IMR-90 (cell line): Measurements from ENCODE around the gene LTBP1. TPM values are rescaled to one million over a fixed set of nuclear protein-coding genes. Genes with fewer than 3 reads are reported as not detected.

Experiments used
- ATAC-seq: fragments of 200-7000 bp; cut with Tn5 transposase; 2 replicates; pipeline ENCODE4 v1.9.1; 2020; ENCODE audit warnings: low read depth, mild to moderate bottlenecking, moderate library complexity
- BruUV-seq: library from RNA; stranded (reverse); fragments of 400-500 nt; replicated peaks from 2 replicates; lab custom pipeline; 2021; lab: Mats Ljungman, UMichigan
- CTCF ChIA-PET: fragments of 300-600 bp; formaldehyde crosslinking; extraction: SDS; loops from one replicate; lab custom pipeline; 2021; ENCODE audit warnings: antibody characterized with exemption; lab: Yijun Ruan, JAX
- POLR2A ChIA-PET: fragments of 300-600 bp; sonication (Branson Sonifier 250); formaldehyde crosslinking; loops from one replicate; lab custom pipeline; 2022; ENCODE audit warnings: antibody characterized with exemption; ENCODE audit not compliant: unreplicated experiment; lab: Charles Lee
- DNase-seq: peaks from one replicate; pipeline ENCODE4 v3.0.0; 2013
- H2AFZ ChIP-seq: replicated peaks from 2 replicates; pipeline ENCODE3; 2013; ENCODE audit warnings: low read length, mild to moderate bottlenecking; ENCODE audit not compliant: poor library complexity
- H2AK5ac ChIP-seq: 2 replicates; pipeline ENCODE4 v1.6.1; 2013; ENCODE audit warnings: low read depth, low read length, inconsistent platforms
- H2AK9ac ChIP-seq: replicated peaks from 2 replicates; pipeline ENCODE3; 2013; ENCODE audit warnings: mild to moderate bottlenecking, low read depth, low read length, moderate library complexity; ENCODE audit not compliant: poor library complexity
- H2BK120ac ChIP-seq: 2 replicates; pipeline ENCODE4 v1.6.1; 2013; ENCODE audit warnings: low read depth, low read length, inconsistent platforms
- H2BK15ac ChIP-seq: 3 replicates; pipeline ENCODE4 v1.6.1; 2013; ENCODE audit warnings: low read depth, low read length, inconsistent platforms
- H2BK20ac ChIP-seq: 2 replicates; pipeline ENCODE4 v1.6.1; 2013; ENCODE audit warnings: low read depth, mild to moderate bottlenecking, inconsistent platforms, low read length, moderate library complexity
- H2BK5ac ChIP-seq: 2 replicates; pipeline ENCODE4 v1.6.1; 2013; ENCODE audit warnings: mild to moderate bottlenecking, low read depth, low read length, inconsistent platforms; ENCODE audit not compliant: poor library complexity, severe bottlenecking
- H3K14ac ChIP-seq: replicated peaks from 2 replicates; pipeline ENCODE4 v1.6.1; 2013; ENCODE audit warnings: low read depth, low read length, inconsistent platforms
- H3K18ac ChIP-seq: 2 replicates; pipeline ENCODE4 v1.6.1; 2013; ENCODE audit warnings: low read depth, low read length, control low read depth
- H3K23ac ChIP-seq: 2 replicates; pipeline ENCODE4 v1.6.1; 2013; ENCODE audit warnings: low read depth, low read length, inconsistent platforms
- H3K27ac ChIP-seq: 2 replicates; pipeline ENCODE4 v1.5.1; 2013; ENCODE audit warnings: mild to moderate bottlenecking, control low read depth, low read length; ENCODE audit not compliant: insufficient read depth
- H3K27me3 ChIP-seq: 2 replicates; pipeline ENCODE4 v1.6.1; 2013; ENCODE audit warnings: low read length; ENCODE audit not compliant: control insufficient read depth, insufficient read depth
- H3K36me3 ChIP-seq: 2 replicates; pipeline ENCODE4 v1.6.1; 2013; ENCODE audit warnings: low read length, mixed read lengths; ENCODE audit not compliant: control insufficient read depth, insufficient read depth
- H3K4ac ChIP-seq: 2 replicates; pipeline ENCODE4 v1.6.1; 2013; ENCODE audit warnings: low read depth, low read length, inconsistent platforms
- H3K4me1 ChIP-seq: 2 replicates; pipeline ENCODE4 v1.6.1; 2013; ENCODE audit warnings: low read length, mixed read lengths; ENCODE audit not compliant: control insufficient read depth, insufficient read depth
- H3K4me2 ChIP-seq: 2 replicates; pipeline ENCODE4 v1.6.1; 2013; ENCODE audit warnings: low read depth, mild to moderate bottlenecking, control low read depth, low read length, moderate library complexity
- H3K4me3 ChIP-seq: 2 replicates; pipeline ENCODE4 v1.5.1; 2013; ENCODE audit warnings: low read depth, mild to moderate bottlenecking, control low read depth, low read length, moderate library complexity; ENCODE audit not compliant: insufficient read depth
- H3K56ac ChIP-seq: 2 replicates; pipeline ENCODE4 v1.6.1; 2013; ENCODE audit warnings: low read length, inconsistent platforms; ENCODE audit not compliant: insufficient read depth; ENCODE audit errors: extremely low read depth
- H3K79me1 ChIP-seq, 2 experiments: 2 replicates each; pipeline ENCODE4 v1.6.1; 2013; ENCODE audit warnings: low read length in 2 of 2, inconsistent platforms in 1 of 2, low read depth in 1 of 2
- H3K9ac ChIP-seq: 2 replicates; pipeline ENCODE4 v1.6.1; 2013; ENCODE audit warnings: low read depth, low read length, control low read depth
- H3K9me1 ChIP-seq: 2 replicates; pipeline ENCODE4 v1.6.1; 2013; ENCODE audit warnings: low read length, inconsistent platforms; ENCODE audit not compliant: insufficient read depth
- H3K9me3 ChIP-seq: 2 replicates; pipeline ENCODE4 v1.6.1; 2013; ENCODE audit warnings: low read length; ENCODE audit not compliant: control insufficient read depth, insufficient read depth
- H4K20me1 ChIP-seq: 2 replicates; pipeline ENCODE4 v1.6.1; 2013; ENCODE audit warnings: low read length, inconsistent platforms; ENCODE audit not compliant: insufficient read depth
- H4K5ac ChIP-seq: 2 replicates; pipeline ENCODE4 v1.6.1; 2013; ENCODE audit warnings: mild to moderate bottlenecking, low read depth, low read length, control low read depth
- H4K8ac ChIP-seq, 2 experiments: 2 replicates each; pipeline ENCODE4 v1.6.1; 2013; ENCODE audit warnings: low read depth in 2 of 2, low read length in 2 of 2, control low read depth in 1 of 2, inconsistent platforms in 1 of 2
- H4K91ac ChIP-seq: 2 replicates; pipeline ENCODE4 v1.6.1; 2013; ENCODE audit warnings: low read depth, low read length, inconsistent platforms; ENCODE audit not compliant: insufficient read depth
- NFE2L2 ChIP-seq: fragments of 150-350 bp; IDR thresholded peaks from 2 replicates; pipeline ENCODE4 v1.6.1; 2016; ENCODE audit warnings: low read depth, mild to moderate bottlenecking, low read length
- RAD21 ChIP-seq: IDR thresholded peaks from 2 replicates; pipeline ENCODE4 v1.6.1; 2012; ENCODE audit warnings: low read length, improper control_type of control experiment
- SMC3 ChIP-seq: fragments of 150-350 bp; IDR thresholded peaks from 2 replicates; pipeline ENCODE4 v1.6.1; 2016; ENCODE audit warnings: low read depth, mild to moderate bottlenecking, antibody characterized with exemption, low read length, moderate library complexity
- WGBS, 2 experiments: methylation state at CpG; one replicate each; pipeline versions ENCODE4 v1.1.5 to v1.1.7; 2013; ENCODE audit warnings: missing lambda C conversion rate in 2 of 2; ENCODE audit not compliant: insufficient read length in 1 of 2; ENCODE audit errors: extremely low coverage in 2 of 2; 5-methylcytosine and 5-hydroxymethylcytosine counted together
- dilution Hi-C: fragments of 300-500 bp; cut with HindIII; formaldehyde crosslinking; loops from one replicate; pipeline ENCODE4 v1.14.3; 2018; ENCODE audit warnings: low sequenced_read_pairs; ENCODE audit not compliant: unreplicated experiment
- in situ Hi-C: fragments of 300-500 bp; cut with MboI; formaldehyde crosslinking; loops from 3 replicates; pipeline ENCODE4 v1.14.3; 2019; ENCODE audit warnings: low sequenced_read_pairs, inconsistent platforms, mixed read lengths
- intact Hi-C: fragments of 100-400 bp; cut with micrococcal nuclease; formaldehyde crosslinking; loops from 2 replicates; pipeline ENCODE4 v1.10.0; 2022
- polyA plus RNA-seq, 3 experiments: library from polyadenylated mRNA; depleted of rRNA; stranded (reverse); fragments of >200 nt; gene quantifications; 2 replicates each; pipeline ENCODE4 v1.2.3, GENCODE V29; 2012; ENCODE audit warnings: low replicate concordance in 1 of 3
- total RNA-seq: library from RNA; depleted of rRNA; stranded (reverse); fragments of >200 nt; gene quantifications from 2 replicates; pipeline ENCODE4 v1.2.3, GENCODE V29; 2012
- TF ChIP-seq, protein P1 (sequence below): fragments of 150-350 bp; IDR thresholded peaks from 2 replicates; pipeline ENCODE4 v1.6.1; 2016; ENCODE audit warnings: low read depth, mild to moderate bottlenecking, low read length, moderate library complexity, borderline replicate concordance

Gene LTBP1
- total and polyA plus RNA-seq, 2 of the 4 experiments (the other 2 are of a cell fraction), result 235 to 326 TPM

- Histone ChIP-seq H4K8ac (no peak overlapping the region), H4K20me1 (no peaks in the 10 kb centered on the region; the same call in 1 of the 2 replicates), H2BK20ac (no peak overlapping the region), H3K9me3 (no peaks in the 10 kb centered on the region), H3K14ac (no peak overlapping the region), H3K4me2 (no peak overlapping the region), H3K36me3 (no peaks in the 10 kb centered on the region), H3K4me1 (peaks cover 8% of the 10 kb centered on the region), H3K27ac (no peak overlapping the region), H3K56ac (no peak overlapping the region), H3K9me1 (peaks cover 10% of the 10 kb centered on the region), H3K4ac (no peak overlapping the region), H2BK120ac (no peak overlapping the region), H2AK9ac (no peak overlapping the region), H3K9ac (no peak overlapping the region), H2AK5ac (no peak overlapping the region), H2BK5ac (no peak overlapping the region), H3K79me1 (peaks cover 25 to 47% of the 10 kb centered on the region in 2 experiments), H3K27me3 (no peaks in the 10 kb centered on the region), H4K91ac (no peak overlapping the region), H3K4me3 (no peak overlapping the region), H3K18ac (no peak overlapping the region), H4K5ac (no peak overlapping the region), H2BK15ac (no peak overlapping the region), H3K23ac (no peak overlapping the region), H2AFZ (no peak overlapping the region)
- BruUV-seq, result no TSS peak
- CTCF ChIA-PET, result no interaction called here
- DNase-seq, result no peak
- POLR2A ChIA-PET, result no interaction called here
- in situ Hi-C loops, result no loop called here
- 100% methylated on average over 1 of the region's 7 CpGs; no CpG with 5 or more reads in 1 of the 2 experiments for WGBS, 2 experiments
- dilution Hi-C loops, result no loop called here
- intact Hi-C loops, result no loop called here
- no peak for ATAC-seq
- TF ChIP-seq SMC3, result no peak
- no peak for TF ChIP-seq NFE2L2
- TF ChIP-seq RAD21, result no peak
- TF ChIP-seq, protein P1, sequence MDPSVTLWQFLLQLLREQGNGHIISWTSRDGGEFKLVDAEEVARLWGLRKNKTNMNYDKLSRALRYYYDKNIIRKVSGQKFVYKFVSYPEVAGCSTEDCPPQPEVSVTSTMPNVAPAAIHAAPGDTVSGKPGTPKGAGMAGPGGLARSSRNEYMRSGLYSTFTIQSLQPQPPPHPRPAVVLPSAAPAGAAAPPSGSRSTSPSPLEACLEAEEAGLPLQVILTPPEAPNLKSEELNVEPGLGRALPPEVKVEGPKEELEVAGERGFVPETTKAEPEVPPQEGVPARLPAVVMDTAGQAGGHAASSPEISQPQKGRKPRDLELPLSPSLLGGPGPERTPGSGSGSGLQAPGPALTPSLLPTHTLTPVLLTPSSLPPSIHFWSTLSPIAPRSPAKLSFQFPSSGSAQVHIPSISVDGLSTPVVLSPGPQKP, result no peak
Measured at GRCh38 chr2:33081691-33082090, 134.9 kb downstream of the LTBP1 start.
